ENCODE results near the gene ASMTL. TPM values are rescaled to one million over a fixed set of nuclear protein-coding genes. Genes with fewer than 3 reads are reported as not detected.

ASMTL gene
- total RNA-seq, 1 experiment from 2014 or later: 18.4 TPM

- H3K4me2 ChIP-seq (ENCODE audit: low read depth, low read length, poor library complexity, severe bottlenecking): peak overlapping the region; percentile 43
- H3K27me3 ChIP-seq (ENCODE audit: low read length): no peaks in the 10 kb centered on the region
- H3K9ac ChIP-seq (ENCODE audit: low read length): peak overlapping the region; percentile 44
- peaks cover 49% of the 10 kb centered on the region for H3K4me1 ChIP-seq (ENCODE audit: low read length)
- H2AFZ ChIP-seq (ENCODE audit: low read length): no peak overlapping the region
- peak overlapping the region; percentile 93 for H3K27ac ChIP-seq (ENCODE audit: low read length)
- no peaks in the 10 kb centered on the region for H3K9me3 ChIP-seq (ENCODE audit: low read length)
- H3K79me2 ChIP-seq (ENCODE audit: low read length): peaks cover 17% of the 10 kb centered on the region
- H4K20me1 ChIP-seq (ENCODE audit: insufficient read depth, low read depth, low read length): peaks cover 35% of the 10 kb centered on the region
- no peak overlapping the region for H3K4me3 ChIP-seq (ENCODE audit: low read length)
- H3K36me3 ChIP-seq (ENCODE audit: insufficient read depth, low read length): peaks cover 34% of the 10 kb centered on the region
- DNase-seq: no peak
- no peaks in the 10 kb centered on the region for H3K9me2 ChIP-seq (replicated peaks; ENCODE audit: insufficient read depth, low read length)
Measured at GRCh38 chrX:1466971-1467561, 14.4 kb upstream of the ASMTL start.

- Histone ChIP-seq H3K9me2 (replicated peaks; ENCODE audit: insufficient read depth, low read length) (no peaks in the 10 kb centered on the region), H3K4me3 (ENCODE audit: low read length) (no peak overlapping the region), H3K9ac (ENCODE audit: low read length) (no peak overlapping the region), H3K27me3 (ENCODE audit: low read length) (no peaks in the 10 kb centered on the region), H3K36me3 (ENCODE audit: insufficient read depth, low read length) (peaks cover 34% of the 10 kb centered on the region), H3K27ac (ENCODE audit: low read length) (no peak overlapping the region), H3K9me3 (ENCODE audit: low read length) (no peaks in the 10 kb centered on the region), H3K4me1 (ENCODE audit: low read length) (peaks cover 40% of the 10 kb centered on the region), H4K20me1 (ENCODE audit: insufficient read depth, low read depth, low read length) (peaks cover 35% of the 10 kb centered on the region), H2AFZ (ENCODE audit: low read length) (no peak overlapping the region), H3K4me2 (ENCODE audit: low read depth, low read length, poor library complexity, severe bottlenecking) (no peak overlapping the region), H3K79me2 (ENCODE audit: low read length) (peaks cover 9% of the 10 kb centered on the region; the same call in 1 of the 2 replicates)
- DNase-seq: no peak
Measured at GRCh38 chrX:1466232-1466661, 13.5 kb upstream of the ASMTL start.

GRCh38 chrX:1465286-1466231 is 12.8 kb upstream of the ASMTL start:
- H4K20me1 ChIP-seq (ENCODE audit: insufficient read depth, low read depth, low read length): peaks cover 35% of the 10 kb centered on the region
- no peaks in the 10 kb centered on the region for H3K9me2 ChIP-seq (replicated peaks; ENCODE audit: insufficient read depth, low read length)
- H2AFZ ChIP-seq (ENCODE audit: low read length): no peak overlapping the region
- H3K27ac ChIP-seq (ENCODE audit: low read length): no peak overlapping the region
- H3K4me3 ChIP-seq (ENCODE audit: low read length): no peak overlapping the region
- no peak overlapping the region for H3K9ac ChIP-seq (ENCODE audit: low read length)
- H3K4me1 ChIP-seq (ENCODE audit: low read length): peaks cover 34% of the 10 kb centered on the region
- peaks cover 34% of the 10 kb centered on the region for H3K36me3 ChIP-seq (ENCODE audit: insufficient read depth, low read length)
- no peak for DNase-seq
- no peak overlapping the region for H3K4me2 ChIP-seq (ENCODE audit: low read depth, low read length, poor library complexity, severe bottlenecking)
- no peaks in the 10 kb centered on the region for H3K27me3 ChIP-seq (ENCODE audit: low read length)
- H3K79me2 ChIP-seq (ENCODE audit: low read length): peaks cover 8% of the 10 kb centered on the region; the same call in 1 of the 2 replicates
- no peaks in the 10 kb centered on the region for H3K9me3 ChIP-seq (ENCODE audit: low read length)

GRCh38 chrX:1464971-1465285 is 12.2 kb upstream of the ASMTL start:
- no peak overlapping the region for H2AFZ ChIP-seq (ENCODE audit: low read length)
- H3K27ac ChIP-seq (ENCODE audit: low read length): no peak overlapping the region
- H3K9me3 ChIP-seq (ENCODE audit: low read length): no peaks in the 10 kb centered on the region
- H3K4me1 ChIP-seq (ENCODE audit: low read length): peaks cover 27% of the 10 kb centered on the region
- no peaks in the 10 kb centered on the region for H3K9me2 ChIP-seq (replicated peaks; ENCODE audit: insufficient read depth, low read length)
- no peak overlapping the region for H3K9ac ChIP-seq (ENCODE audit: low read length)
- no peak overlapping the region for H3K4me2 ChIP-seq (ENCODE audit: low read depth, low read length, poor library complexity, severe bottlenecking)
- H3K4me3 ChIP-seq (ENCODE audit: low read length): no peak overlapping the region
- peaks cover 35% of the 10 kb centered on the region for H4K20me1 ChIP-seq (ENCODE audit: insufficient read depth, low read depth, low read length)
- peaks cover 34% of the 10 kb centered on the region for H3K36me3 ChIP-seq (ENCODE audit: insufficient read depth, low read length)
- H3K27me3 ChIP-seq (ENCODE audit: low read length): no peaks in the 10 kb centered on the region
- peaks cover 8% of the 10 kb centered on the region; the same call in 1 of the 2 replicates for H3K79me2 ChIP-seq (ENCODE audit: low read length)
- DNase-seq: no peak

- H3K4me1 ChIP-seq (ENCODE audit: low read length): peaks cover 23% of the 10 kb centered on the region
- H3K4me2 ChIP-seq (ENCODE audit: low read depth, low read length, poor library complexity, severe bottlenecking): no peak overlapping the region
Measured at GRCh38 chrX:1464041-1464970, 11.6 kb upstream of the ASMTL start.

GRCh38 chrX:1463581-1463980 is 10.9 kb upstream of the ASMTL start:
- H2AFZ ChIP-seq (ENCODE audit: low read length): no peak overlapping the region
- H3K4me1 ChIP-seq (ENCODE audit: low read length): peaks cover 24% of the 10 kb centered on the region
- peaks cover 34% of the 10 kb centered on the region for H3K36me3 ChIP-seq (ENCODE audit: insufficient read depth, low read length)
- H3K4me3 ChIP-seq (ENCODE audit: low read length): no peak overlapping the region
- H4K20me1 ChIP-seq (ENCODE audit: insufficient read depth, low read depth, low read length): peaks cover 35% of the 10 kb centered on the region
- H3K4me2 ChIP-seq (ENCODE audit: low read depth, low read length, poor library complexity, severe bottlenecking): no peak overlapping the region
- H3K9me3 ChIP-seq (ENCODE audit: low read length): no peaks in the 10 kb centered on the region
- H3K27me3 ChIP-seq (ENCODE audit: low read length): no peaks in the 10 kb centered on the region
- no peak overlapping the region for H3K27ac ChIP-seq (ENCODE audit: low read length)
- H3K79me2 ChIP-seq (ENCODE audit: low read length): peaks cover 8% of the 10 kb centered on the region; the same call in 1 of the 2 replicates
- no peak overlapping the region for H3K9ac ChIP-seq (ENCODE audit: low read length)
- DNase-seq: no peak
- no peaks in the 10 kb centered on the region for H3K9me2 ChIP-seq (replicated peaks; ENCODE audit: insufficient read depth, low read length)

More at GRCh38 chrX:1464041-1464970, 11.6 kb upstream of the ASMTL start:
- no peaks in the 10 kb centered on the region for H3K9me3 ChIP-seq (ENCODE audit: low read length)
- H3K27ac ChIP-seq (ENCODE audit: low read length): no peak overlapping the region
- no peaks in the 10 kb centered on the region for H3K27me3 ChIP-seq (ENCODE audit: low read length)
- H3K79me2 ChIP-seq (ENCODE audit: low read length): peaks cover 8% of the 10 kb centered on the region; the same call in 1 of the 2 replicates
- no peaks in the 10 kb centered on the region for H3K9me2 ChIP-seq (replicated peaks; ENCODE audit: insufficient read depth, low read length)
- H3K9ac ChIP-seq (ENCODE audit: low read length): no peak overlapping the region
- peaks cover 34% of the 10 kb centered on the region for H3K36me3 ChIP-seq (ENCODE audit: insufficient read depth, low read length)
- H3K4me3 ChIP-seq (ENCODE audit: low read length): no peak overlapping the region
- no peak for DNase-seq
- no peak overlapping the region for H2AFZ ChIP-seq (ENCODE audit: low read length)
- H4K20me1 ChIP-seq (ENCODE audit: insufficient read depth, low read depth, low read length): peaks cover 35% of the 10 kb centered on the region

- Histone ChIP-seq H3K4me2 (ENCODE audit: low read depth, low read length, poor library complexity, severe bottlenecking) (no peak overlapping the region), H3K79me2 (ENCODE audit: low read length) (peaks cover 8% of the 10 kb centered on the region; the same call in 1 of the 2 replicates), H3K9me3 (ENCODE audit: low read length) (no peaks in the 10 kb centered on the region), H4K20me1 (ENCODE audit: insufficient read depth, low read depth, low read length) (peaks cover 35% of the 10 kb centered on the region), H3K27ac (ENCODE audit: low read length) (no peak overlapping the region), H3K4me3 (ENCODE audit: low read length) (no peak overlapping the region), H3K9ac (ENCODE audit: low read length) (no peak overlapping the region), H3K9me2 (replicated peaks; ENCODE audit: insufficient read depth, low read length) (no peaks in the 10 kb centered on the region), H3K27me3 (ENCODE audit: low read length) (no peaks in the 10 kb centered on the region), H3K36me3 (ENCODE audit: insufficient read depth, low read length) (peaks cover 34% of the 10 kb centered on the region), H2AFZ (ENCODE audit: low read length) (no peak overlapping the region), H3K4me1 (ENCODE audit: low read length) (peaks cover 24% of the 10 kb centered on the region)
- DNase-seq: no peak
Measured at GRCh38 chrX:1462596-1463251, 10.0 kb upstream of the ASMTL start.
